HG03175 (cell line): ENCODE data around the gene KLHL6.
A peak's percentile ranks its signal among the peaks of the same experiment; 100 is the strongest.
"Not testable (repeated sequence)": the region's sequence is repeated elsewhere in the genome, so short reads cannot be mapped to it uniquely, and the experiment has no call there.

Experiments used
- ATAC-seq: cut with Tn5 transposase; IDR thresholded peaks from one replicate; pipeline ENCODE4 v1.9.1; 2021; ENCODE audit warnings: mild to moderate bottlenecking, moderate library complexity; ENCODE audit not compliant: unreplicated experiment

Gene KLHL6

GRCh38 chr3:183533412-183534132 is 21.9 kb downstream of the KLHL6 start:
- ATAC-seq = peak; percentile 54

- no peak for ATAC-seq
These were observed 22.7 kb downstream of the KLHL6 start for GRCh38 chr3:183532620-183533411.

GRCh38 chr3:183529717-183530116 is 25.8 kb downstream of the KLHL6 start:
- ATAC-seq = no peak

DNA sequence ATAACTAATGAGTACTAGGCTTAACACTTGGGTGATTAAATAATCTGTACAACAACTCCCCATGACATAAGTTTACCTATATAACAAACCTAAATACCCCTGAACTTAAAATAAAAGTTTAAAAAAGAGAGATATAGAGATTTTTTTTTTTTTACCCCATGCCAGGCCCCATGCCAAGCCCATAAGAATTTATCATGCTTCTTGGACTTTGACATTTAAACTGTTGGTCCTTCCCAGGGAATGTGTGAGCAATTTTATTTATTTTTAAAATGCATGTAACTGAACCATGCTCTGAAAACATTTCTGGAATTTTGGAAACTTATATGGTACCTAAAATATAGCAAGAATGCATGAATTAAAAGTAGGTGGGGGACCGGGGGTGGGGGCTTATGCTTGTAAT is 26.3 kb downstream of the KLHL6 start:
- ATAC-seq = no peak

GRCh38 chr3:183528758-183529157 is 26.7 kb downstream of the KLHL6 start:
- not testable (repeated sequence) for ATAC-seq

DNA sequence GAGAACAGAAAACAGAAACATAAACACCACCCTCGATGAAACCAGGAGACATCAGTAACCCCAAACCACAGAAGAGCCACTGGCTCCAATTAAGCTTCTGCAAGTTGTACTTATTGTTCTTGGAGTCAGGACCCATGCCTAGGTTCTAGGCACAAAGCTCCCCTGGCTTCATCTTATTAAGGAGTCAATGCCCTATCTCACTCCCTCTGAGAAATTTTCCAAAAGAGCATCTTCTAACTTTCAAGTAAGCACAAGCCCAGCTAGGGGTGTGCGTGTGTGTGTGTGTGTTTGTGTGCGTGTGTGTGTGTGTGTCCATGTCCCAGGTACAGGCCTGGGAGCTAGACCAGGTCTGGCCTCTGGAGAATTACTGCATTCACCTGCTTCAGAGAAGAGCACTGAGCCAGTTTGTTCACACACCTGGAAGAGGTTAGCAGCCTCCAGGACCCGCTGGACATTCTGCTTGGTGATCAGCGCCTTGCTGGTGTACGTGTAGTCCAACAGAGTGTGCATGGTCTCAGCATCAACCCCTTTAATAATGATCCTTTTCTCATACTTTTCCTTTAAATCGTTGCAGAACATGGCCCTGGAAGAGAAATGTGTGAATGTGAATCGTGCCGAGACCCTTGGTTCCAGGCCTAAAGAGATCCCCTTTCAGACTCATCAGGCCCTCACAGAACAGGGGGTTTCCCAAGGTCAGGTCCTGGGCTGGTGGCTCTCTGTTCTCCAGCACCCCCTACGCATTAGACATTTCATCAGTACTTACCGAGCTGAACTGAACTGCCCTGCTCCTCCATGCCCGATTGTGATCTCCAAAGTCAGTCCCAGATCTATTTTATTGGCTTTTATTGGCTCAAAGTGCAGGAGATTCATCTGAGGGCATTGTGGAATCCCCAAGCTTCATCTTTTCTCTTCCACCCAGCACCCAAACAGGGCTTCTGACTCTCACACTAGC is 27.8 kb downstream of the KLHL6 start:
- peak; percentile 90 for ATAC-seq

GRCh38 chr3:183526838-183527427 is 28.6 kb downstream of the KLHL6 start:
- no peak for ATAC-seq

GRCh38 chr3:183524476-183524875 is 31.0 kb downstream of the KLHL6 start:
- ATAC-seq = no peak

GRCh38 chr3:183520741-183521556 is 34.6 kb downstream of the KLHL6 start:
- ATAC-seq = not testable (repeated sequence)

DNA sequence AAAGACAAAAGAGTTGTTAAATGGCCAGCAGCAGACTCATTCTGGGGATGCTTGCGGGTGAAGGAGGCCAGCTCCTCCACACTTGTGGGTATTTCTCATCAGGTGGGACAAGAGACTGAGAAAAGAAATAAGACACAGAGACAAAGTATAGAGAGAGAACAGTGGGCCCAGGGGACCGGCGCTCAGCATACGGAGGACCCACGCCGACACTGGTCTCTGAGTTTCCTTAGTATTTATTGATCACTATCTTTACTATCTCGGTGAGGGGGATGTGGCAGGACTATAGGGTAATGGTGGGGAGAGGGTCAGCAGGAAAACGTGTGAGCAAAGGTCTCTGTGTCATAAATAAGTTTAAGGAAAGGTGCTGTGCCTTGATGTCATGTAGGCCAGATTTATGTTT is 35.2 kb downstream of the KLHL6 start:
- ATAC-seq = not testable (repeated sequence)

DNA sequence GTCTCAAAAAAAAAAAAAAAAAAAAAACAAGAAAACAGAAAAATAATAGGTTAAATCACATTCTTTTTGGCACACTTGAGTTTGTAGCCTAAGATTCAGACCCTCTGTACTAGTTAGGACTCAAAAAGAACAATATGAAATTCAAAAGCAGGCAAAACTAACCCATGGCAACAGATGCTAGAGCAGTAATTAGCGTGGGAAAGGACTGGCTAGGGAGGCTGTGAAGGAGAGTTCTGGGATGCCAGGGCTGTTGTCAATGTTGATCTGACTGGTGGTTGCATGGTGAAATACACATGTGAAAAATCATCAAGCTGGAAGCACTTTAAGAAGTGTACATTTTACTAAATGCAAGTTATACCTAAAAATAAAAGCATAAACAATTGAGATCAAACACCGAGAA is 35.6 kb downstream of the KLHL6 start:
- ATAC-seq = no peak

DNA sequence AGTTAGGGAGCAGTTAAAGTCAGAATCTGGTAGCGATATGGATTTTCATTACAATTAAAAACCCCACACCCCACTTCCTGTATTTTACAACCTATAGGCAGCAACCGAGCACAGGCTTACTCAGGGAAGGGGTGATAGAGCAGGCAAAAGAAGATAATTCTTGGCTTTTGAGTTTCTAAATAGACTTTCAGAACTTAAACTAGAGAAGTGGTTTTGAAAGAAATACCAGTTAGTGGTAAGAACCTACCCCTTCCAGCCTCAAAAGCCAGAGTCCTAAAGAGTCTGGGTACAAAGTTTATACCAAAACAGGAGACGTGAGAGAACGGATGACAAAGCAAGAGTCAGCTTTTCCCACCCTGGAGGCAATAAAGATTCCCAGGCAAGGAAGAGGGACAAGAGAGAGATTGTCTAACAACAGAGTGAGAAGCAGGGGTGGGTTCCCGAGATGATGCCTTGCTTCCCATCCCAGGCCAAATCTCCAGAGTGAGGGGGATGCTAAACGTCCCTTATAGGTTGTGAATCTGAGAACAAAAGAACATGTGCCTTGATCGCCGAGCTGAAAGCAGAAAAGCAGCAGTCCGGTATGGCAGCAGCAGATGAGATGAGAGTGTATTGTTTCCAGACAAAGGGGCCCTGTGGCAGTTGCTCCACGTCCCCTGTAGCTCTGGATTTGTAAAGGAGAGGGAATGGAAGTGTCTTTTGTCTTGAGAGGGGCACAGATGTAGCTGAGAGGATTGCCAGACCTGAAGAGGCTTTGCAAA is 36.8 kb downstream of the KLHL6 start:
- no peak for ATAC-seq

GRCh38 chr3:183517607-183518006 is 37.9 kb downstream of the KLHL6 start:
- no peak for ATAC-seq

- ATAC-seq = peak; percentile 57
These were observed 39.3 kb downstream of the KLHL6 start for GRCh38 chr3:183515968-183516851.

DNA sequence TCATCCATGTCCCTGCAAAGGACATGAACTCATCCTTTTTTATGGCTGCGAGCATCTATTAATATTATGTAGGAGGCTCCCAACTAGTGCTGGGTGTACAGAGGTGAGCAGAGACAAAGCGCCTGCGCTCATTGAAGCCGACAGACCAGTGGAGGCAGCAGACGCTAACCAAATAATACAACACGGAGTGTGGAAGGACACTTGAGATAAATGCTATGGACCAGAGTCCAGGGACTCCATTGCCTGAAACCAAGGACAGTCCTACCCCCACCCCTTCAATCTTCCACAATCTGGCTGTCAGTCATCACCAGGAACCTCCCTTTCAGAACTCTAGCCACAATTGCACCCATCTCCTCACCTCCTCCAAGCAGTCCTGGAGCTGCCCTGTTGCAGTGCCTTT is 41.5 kb downstream of the KLHL6 start:
- no peak for ATAC-seq

GRCh38 chr3:183513046-183513706 is 42.3 kb downstream of the KLHL6 start:
- ATAC-seq = no peak

DNA sequence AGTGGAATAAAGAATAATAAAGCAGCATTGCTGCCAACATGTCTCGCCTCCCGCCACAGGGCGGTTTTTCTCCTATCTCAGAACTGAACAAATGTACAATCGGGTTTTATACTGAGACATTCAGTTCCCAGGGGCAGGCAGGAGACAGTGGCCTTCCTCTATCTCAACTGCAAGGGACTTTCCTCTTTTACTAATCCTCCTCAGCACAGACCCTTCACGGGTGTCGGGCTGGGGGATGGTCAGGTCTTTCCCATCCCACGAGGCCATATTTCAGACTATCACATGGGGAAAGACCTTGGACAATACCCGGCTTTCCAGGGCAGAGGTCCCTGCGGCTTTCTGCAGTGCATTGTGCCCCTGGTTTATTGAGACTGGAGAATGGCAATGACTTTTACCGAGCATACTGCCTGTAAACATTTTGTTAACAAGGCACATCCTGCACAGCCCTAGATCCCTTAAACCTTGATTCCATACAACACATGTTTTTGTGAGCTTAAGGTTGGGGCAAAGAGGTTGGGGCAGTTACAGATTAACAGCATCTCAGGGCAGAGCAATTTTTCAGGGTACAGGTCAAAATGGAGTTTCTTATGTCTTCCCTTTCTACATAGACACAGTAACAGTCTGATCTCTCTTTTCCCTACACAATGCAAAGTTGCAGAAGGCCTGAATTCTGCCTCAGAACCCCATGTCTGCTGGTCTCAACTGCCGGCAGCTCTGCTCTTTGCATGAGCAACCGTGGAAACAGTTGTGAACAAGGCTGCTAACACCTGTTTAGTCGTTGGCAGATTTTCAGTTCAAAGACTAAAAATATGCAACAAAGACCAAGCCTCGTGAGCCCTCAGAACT is 44.0 kb downstream of the KLHL6 start:
- not testable (repeated sequence) for ATAC-seq
